Liver (tissue), 9 donors: ENCODE data around the gene SEBOX. TPM values are rescaled to one million over a fixed set of nuclear protein-coding genes. Genes with fewer than 3 reads are reported as not detected.

Experiments
- DNase-seq: peaks from one replicate; pipeline ENCODE4 v3.0.0-alpha.2; 2017; ENCODE audit warnings: low spot score
- H3K27ac ChIP-seq, 2 donors: one replicate each; pipeline ENCODE4 v1.7.0; 2013; ENCODE audit warnings: inconsistent platforms in 2 of 2, low read length in 2 of 2, control low read depth in 1 of 2, low read depth in 1 of 2, mild to moderate bottlenecking in 1 of 2
- H3K27me3 ChIP-seq, 4 donors: one replicate each; pipeline versions ENCODE4 v1.6.1 to v1.7.0; 2013; ENCODE audit warnings: low read length in 3 of 4, inconsistent platforms in 1 of 4, mild to moderate bottlenecking in 1 of 4, moderate library complexity in 1 of 4; ENCODE audit not compliant: control insufficient read depth in 4 of 4, insufficient read depth in 4 of 4
- H3K36me3 ChIP-seq, 4 donors: one replicate each; pipeline versions ENCODE4 v1.6.1 to v1.7.0; 2013; ENCODE audit warnings: low read length in 3 of 4, mild to moderate bottlenecking in 3 of 4, low read depth in 1 of 4, moderate library complexity in 1 of 4; ENCODE audit not compliant: control insufficient read depth in 4 of 4, insufficient read depth in 3 of 4
- H3K4me1 ChIP-seq, 4 donors: one replicate each; pipeline versions ENCODE4 v1.6.1 to v1.7.0; 2013; ENCODE audit warnings: low read length in 3 of 4, mild to moderate bottlenecking in 3 of 4, moderate library complexity in 1 of 4; ENCODE audit not compliant: control insufficient read depth in 4 of 4, insufficient read depth in 4 of 4
- H3K4me3 ChIP-seq, 3 donors: one replicate each; pipeline versions ENCODE4 v1.6.1 to v1.7.0; 2013; ENCODE audit warnings: low read length in 3 of 3, control low read depth in 1 of 3, low read depth in 1 of 3, mild to moderate bottlenecking in 1 of 3
- H3K9ac ChIP-seq, 2 donors: one replicate each; pipeline ENCODE4 v1.7.0; 2013; ENCODE audit warnings: low read length in 2 of 2, mild to moderate bottlenecking in 2 of 2, moderate library complexity in 2 of 2, control low read depth in 1 of 2, low read depth in 1 of 2
- H3K9me3 ChIP-seq, 4 donors: one replicate each; pipeline versions ENCODE4 v1.6.1 to v1.7.0; 2013; ENCODE audit warnings: low read length in 3 of 4; ENCODE audit not compliant: control insufficient read depth in 4 of 4
- EGR1 ChIP-seq, 2 donors: IDR thresholded peaks; 2 replicates each; pipeline ENCODE4 v1.6.1; 2016 to 2018; ENCODE audit warnings: antibody characterized with exemption in 2 of 2, low read depth in 2 of 2
- FOXA2 ChIP-seq: IDR thresholded peaks from 2 replicates; pipeline ENCODE4 v1.6.1; 2016; ENCODE audit warnings: antibody characterized with exemption
- HNF4A ChIP-seq, 2 donors: conservative IDR thresholded peaks; 2 replicates each; pipeline ENCODE4 v1.6.1; 2016; ENCODE audit warnings: antibody characterized with exemption in 2 of 2, mild to moderate bottlenecking in 2 of 2
- HNF4G ChIP-seq: IDR thresholded peaks from 2 replicates; pipeline ENCODE4 v1.6.1; 2016; ENCODE audit warnings: antibody characterized with exemption
- NR2F2 ChIP-seq: IDR thresholded peaks from 2 replicates; pipeline ENCODE4 v1.6.1; 2016; ENCODE audit warnings: antibody characterized with exemption
- RAD21 ChIP-seq, 2 donors: IDR thresholded peaks; 2 replicates each; pipeline ENCODE4 v1.6.1; 2016; ENCODE audit warnings: antibody characterized with exemption in 2 of 2, mild to moderate bottlenecking in 2 of 2
- RXRA ChIP-seq, 2 donors: IDR thresholded peaks; 2 replicates each; pipeline ENCODE4 v1.6.1; 2017 to 2018; ENCODE audit warnings: antibody characterized with exemption in 2 of 2, mild to moderate bottlenecking in 1 of 2
- TAF1 ChIP-seq: conservative IDR thresholded peaks from 2 replicates; pipeline ENCODE4 v1.6.1; 2016; ENCODE audit warnings: antibody characterized with exemption, mild to moderate bottlenecking
- YY1 ChIP-seq: IDR thresholded peaks from 2 replicates; pipeline ENCODE4 v1.6.1; 2016; ENCODE audit warnings: antibody characterized with exemption, mild to moderate bottlenecking
- WGBS: extraction: QIAGEN DNeasy Blood & Tissue Kit; methylation state at CpG from one replicate; pipeline ENCODE4 v1.1.7; 2013; 5-methylcytosine and 5-hydroxymethylcytosine counted together
- polyA plus RNA-seq, 2 donors: library from polyadenylated mRNA; stranded (reverse) in 1 of 2; unstranded in 1 of 2; fragments of 200-250 nt in 1 of 2; fragments of >200 nt in 1 of 2; fragmentation: Nextera tagmentation in 1 of 2; extraction: Ambion mirVana in 1 of 2; gene quantifications; one replicate each; pipeline versions ENCODE4 v1.2.1 to v1.2.3, GENCODE V29; 2013 to 2015
- total RNA-seq, 2 donors: library from RNA; depleted of rRNA; stranded (reverse); fragments of >200 nt; gene quantifications; one replicate each; pipeline ENCODE4 v1.2.3, GENCODE V29; 2014
- TF ChIP-seq, protein P1 (sequence below): IDR thresholded peaks from 2 replicates; pipeline ENCODE4 v1.6.1; 2016; ENCODE audit warnings: antibody characterized with exemption
- TF ChIP-seq, protein P2 (sequence below): fragments of 150-350 bp; IDR thresholded peaks from 2 replicates; pipeline ENCODE4 v1.5.1; 2017; ENCODE audit warnings: improper control_type of control experiment, low read depth, low read length; ENCODE audit not compliant: missing input control
- TF ChIP-seq, protein P3 (sequence below): IDR thresholded peaks from 2 replicates; pipeline ENCODE4 v1.6.1; 2016; ENCODE audit warnings: antibody characterized with exemption
- TF ChIP-seq, protein P4 (sequence below): IDR thresholded peaks from 2 replicates; pipeline ENCODE4 v1.6.1; 2016; ENCODE audit warnings: antibody characterized with exemption
- TF ChIP-seq, protein P5 (sequence below): IDR thresholded peaks from 2 replicates; pipeline ENCODE4 v1.6.1; 2016; ENCODE audit warnings: antibody characterized with exemption, mild to moderate bottlenecking
- donor health status: healthy.
- donor health status: healthy.
- donor health status: healthy.
- donor health status: healthy.
- donor health status: healthy.

SEBOX gene
- total and polyA plus RNA-seq, 4 donors: 0.19 to 0.59 TPM; not detected in 2

DNA sequence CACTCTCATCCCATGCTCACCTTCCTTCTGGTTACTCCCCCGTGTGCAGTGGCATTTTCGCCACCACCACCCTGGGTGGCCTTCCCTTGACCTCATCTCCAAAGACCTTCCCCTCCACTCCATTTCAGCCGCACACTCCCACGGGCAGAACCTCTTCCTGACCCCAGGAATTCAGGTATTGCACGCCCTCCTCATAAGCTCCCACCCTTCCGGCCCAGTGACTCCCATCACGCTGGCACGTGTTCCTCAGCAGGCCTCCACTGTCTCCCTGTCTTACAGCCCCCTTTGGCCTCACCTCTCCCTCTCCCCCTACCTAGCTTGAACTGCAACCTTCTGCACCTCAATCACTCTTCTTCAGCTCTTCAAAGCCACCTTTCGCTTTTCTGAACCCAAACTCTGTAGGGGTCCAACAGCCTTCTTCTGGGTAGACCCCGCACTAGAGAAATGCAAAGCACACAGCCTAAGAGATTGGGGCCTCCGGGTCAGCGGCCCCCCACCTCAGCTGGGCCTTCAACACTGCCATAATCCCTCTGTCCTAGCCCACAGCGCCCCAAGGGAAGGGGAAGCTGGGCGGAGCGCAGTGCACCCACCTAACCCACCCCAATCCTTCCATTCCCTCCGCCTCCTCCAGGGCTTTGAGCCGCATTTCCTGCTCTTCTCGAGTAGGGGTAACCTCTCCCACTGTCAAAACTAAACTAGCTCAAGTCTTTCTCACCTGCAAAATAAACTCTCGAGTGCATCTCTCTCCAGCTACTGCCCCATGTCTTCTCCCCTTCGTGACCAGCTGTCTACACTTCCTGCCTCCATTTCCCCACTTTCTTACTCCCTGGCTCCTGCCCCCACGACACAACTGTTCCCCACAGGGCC lies 47.7 kb downstream of the SEBOX start:
- H3K4me1 ChIP-seq: peaks cover 6 to 40% (median 27%) of the 10 kb centered on the region in 4 donors
- H3K36me3 ChIP-seq: no peaks in the 10 kb centered on the region
- no peak overlapping the region for H3K27ac ChIP-seq
- DNase-seq: no peak
- H3K9ac ChIP-seq: no peak overlapping the region
- TF ChIP-seq TAF1 (no peak), RXRA (IDR thresholded peaks at IDR 0.05) (no peak), RAD21 (IDR thresholded peaks at IDR 0.05) (no peak), EGR1 (IDR thresholded peaks at IDR 0.05; ENCODE audit: low read depth in 2 of 2) (no peak), NR2F2 (no peak), YY1 (no peak), HNF4G (no peak), FOXA2 (no peak), HNF4A (conservative IDR thresholded peaks at IDR 0.05) (no peak)
- TF ChIP-seq, protein P1, sequence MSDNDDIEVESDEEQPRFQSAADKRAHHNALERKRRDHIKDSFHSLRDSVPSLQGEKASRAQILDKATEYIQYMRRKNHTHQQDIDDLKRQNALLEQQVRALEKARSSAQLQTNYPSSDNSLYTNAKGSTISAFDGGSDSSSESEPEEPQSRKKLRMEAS: no peak
- TF ChIP-seq, protein P2, sequence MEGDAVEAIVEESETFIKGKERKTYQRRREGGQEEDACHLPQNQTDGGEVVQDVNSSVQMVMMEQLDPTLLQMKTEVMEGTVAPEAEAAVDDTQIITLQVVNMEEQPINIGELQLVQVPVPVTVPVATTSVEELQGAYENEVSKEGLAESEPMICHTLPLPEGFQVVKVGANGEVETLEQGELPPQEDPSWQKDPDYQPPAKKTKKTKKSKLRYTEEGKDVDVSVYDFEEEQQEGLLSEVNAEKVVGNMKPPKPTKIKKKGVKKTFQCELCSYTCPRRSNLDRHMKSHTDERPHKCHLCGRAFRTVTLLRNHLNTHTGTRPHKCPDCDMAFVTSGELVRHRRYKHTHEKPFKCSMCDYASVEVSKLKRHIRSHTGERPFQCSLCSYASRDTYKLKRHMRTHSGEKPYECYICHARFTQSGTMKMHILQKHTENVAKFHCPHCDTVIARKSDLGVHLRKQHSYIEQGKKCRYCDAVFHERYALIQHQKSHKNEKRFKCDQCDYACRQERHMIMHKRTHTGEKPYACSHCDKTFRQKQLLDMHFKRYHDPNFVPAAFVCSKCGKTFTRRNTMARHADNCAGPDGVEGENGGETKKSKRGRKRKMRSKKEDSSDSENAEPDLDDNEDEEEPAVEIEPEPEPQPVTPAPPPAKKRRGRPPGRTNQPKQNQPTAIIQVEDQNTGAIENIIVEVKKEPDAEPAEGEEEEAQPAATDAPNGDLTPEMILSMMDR: no peak
- TF ChIP-seq, protein P3, sequence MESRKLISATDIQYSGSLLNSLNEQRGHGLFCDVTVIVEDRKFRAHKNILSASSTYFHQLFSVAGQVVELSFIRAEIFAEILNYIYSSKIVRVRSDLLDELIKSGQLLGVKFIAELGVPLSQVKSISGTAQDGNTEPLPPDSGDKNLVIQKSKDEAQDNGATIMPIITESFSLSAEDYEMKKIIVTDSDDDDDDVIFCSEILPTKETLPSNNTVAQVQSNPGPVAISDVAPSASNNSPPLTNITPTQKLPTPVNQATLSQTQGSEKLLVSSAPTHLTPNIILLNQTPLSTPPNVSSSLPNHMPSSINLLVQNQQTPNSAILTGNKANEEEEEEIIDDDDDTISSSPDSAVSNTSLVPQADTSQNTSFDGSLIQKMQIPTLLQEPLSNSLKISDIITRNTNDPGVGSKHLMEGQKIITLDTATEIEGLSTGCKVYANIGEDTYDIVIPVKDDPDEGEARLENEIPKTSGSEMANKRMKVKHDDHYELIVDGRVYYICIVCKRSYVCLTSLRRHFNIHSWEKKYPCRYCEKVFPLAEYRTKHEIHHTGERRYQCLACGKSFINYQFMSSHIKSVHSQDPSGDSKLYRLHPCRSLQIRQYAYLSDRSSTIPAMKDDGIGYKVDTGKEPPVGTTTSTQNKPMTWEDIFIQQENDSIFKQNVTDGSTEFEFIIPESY: no peak
- TF ChIP-seq, protein P4, sequence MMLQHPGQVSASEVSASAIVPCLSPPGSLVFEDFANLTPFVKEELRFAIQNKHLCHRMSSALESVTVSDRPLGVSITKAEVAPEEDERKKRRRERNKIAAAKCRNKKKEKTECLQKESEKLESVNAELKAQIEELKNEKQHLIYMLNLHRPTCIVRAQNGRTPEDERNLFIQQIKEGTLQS: no peak
- TF ChIP-seq, protein P5, sequence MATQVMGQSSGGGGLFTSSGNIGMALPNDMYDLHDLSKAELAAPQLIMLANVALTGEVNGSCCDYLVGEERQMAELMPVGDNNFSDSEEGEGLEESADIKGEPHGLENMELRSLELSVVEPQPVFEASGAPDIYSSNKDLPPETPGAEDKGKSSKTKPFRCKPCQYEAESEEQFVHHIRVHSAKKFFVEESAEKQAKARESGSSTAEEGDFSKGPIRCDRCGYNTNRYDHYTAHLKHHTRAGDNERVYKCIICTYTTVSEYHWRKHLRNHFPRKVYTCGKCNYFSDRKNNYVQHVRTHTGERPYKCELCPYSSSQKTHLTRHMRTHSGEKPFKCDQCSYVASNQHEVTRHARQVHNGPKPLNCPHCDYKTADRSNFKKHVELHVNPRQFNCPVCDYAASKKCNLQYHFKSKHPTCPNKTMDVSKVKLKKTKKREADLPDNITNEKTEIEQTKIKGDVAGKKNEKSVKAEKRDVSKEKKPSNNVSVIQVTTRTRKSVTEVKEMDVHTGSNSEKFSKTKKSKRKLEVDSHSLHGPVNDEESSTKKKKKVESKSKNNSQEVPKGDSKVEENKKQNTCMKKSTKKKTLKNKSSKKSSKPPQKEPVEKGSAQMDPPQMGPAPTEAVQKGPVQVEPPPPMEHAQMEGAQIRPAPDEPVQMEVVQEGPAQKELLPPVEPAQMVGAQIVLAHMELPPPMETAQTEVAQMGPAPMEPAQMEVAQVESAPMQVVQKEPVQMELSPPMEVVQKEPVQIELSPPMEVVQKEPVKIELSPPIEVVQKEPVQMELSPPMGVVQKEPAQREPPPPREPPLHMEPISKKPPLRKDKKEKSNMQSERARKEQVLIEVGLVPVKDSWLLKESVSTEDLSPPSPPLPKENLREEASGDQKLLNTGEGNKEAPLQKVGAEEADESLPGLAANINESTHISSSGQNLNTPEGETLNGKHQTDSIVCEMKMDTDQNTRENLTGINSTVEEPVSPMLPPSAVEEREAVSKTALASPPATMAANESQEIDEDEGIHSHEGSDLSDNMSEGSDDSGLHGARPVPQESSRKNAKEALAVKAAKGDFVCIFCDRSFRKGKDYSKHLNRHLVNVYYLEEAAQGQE: no peak
- no peaks in the 10 kb centered on the region for H3K27me3 ChIP-seq
- no peaks in the 10 kb centered on the region for H3K9me3 ChIP-seq
- no peak overlapping the region for H3K4me3 ChIP-seq
- WGBS: 92% methylated on average over 21 of the region's 21 CpGs
